Stimulated activated CD8-positive, alpha-beta memory T cell treated with anti-CD3 and anti-CD28 coated beads, Interleukin-2, amount 100 ng/mL, for 48 hours (primary cell): ENCODE data around the gene CASP9.
"Not testable (repeated sequence)": the region's sequence is repeated elsewhere in the genome, so short reads cannot be mapped to it uniquely, and the experiment has no call there.

Experiments
- DNase-seq, 2 donors: peaks; one replicate each; pipeline ENCODE4 v3.0.0-alpha.2; 2020; ENCODE audit warnings: low read depth in 2 of 2

CASP9 gene

GRCh38 chr1:15526021-15526489 is 2.0 kb upstream of the CASP9 start:
- no peak for DNase-seq

GRCh38 chr1:15525050-15526020 is 1.3 kb upstream of the CASP9 start:
- no peak for DNase-seq

DNA sequence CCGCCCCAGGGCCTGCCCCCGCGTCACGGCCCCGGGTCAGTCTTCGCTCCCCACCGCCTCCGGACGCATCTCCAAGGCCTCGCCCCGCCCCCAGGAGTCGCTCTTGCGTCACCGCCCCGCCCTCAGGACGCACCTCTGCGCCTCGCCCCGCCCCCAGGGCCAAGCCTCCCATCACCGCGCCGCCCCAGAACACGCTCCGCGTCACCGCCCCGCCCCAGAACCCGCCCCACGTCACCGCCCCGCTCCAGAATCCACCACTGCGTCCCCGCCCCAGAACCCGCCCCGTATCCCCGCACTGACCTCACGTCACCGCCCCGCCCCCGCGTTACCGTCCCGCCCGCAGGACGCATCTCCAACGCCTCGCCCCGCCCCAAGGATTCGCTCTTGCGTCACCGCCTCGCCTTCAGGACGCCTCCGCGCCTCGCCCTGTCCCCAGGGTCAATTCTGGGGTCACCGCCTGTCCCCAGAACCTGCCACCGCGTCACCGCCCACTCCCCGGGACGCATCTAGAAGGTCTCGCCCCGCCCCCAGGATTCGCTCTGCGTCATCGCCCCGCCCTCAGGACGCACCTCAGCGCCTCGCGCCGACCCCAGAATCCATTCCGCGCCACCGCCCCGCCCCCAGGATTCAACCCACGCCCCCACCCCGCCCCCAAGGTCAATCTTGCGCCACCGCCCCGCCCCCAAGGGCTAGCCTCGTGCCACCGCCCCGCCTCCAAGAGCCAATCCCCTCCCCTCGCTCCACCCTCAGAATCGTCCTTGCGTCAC is 451 bp upstream of the CASP9 start:
- peak; percentile 99 to 100 for DNase-seq

- no peak for DNase-seq
Observed at GRCh38 chr1:15523104-15524020, 653 bp downstream of the CASP9 start.

GRCh38 chr1:15522551-15522950 is 1.5 kb downstream of the CASP9 start:
- no peak for DNase-seq

DNA sequence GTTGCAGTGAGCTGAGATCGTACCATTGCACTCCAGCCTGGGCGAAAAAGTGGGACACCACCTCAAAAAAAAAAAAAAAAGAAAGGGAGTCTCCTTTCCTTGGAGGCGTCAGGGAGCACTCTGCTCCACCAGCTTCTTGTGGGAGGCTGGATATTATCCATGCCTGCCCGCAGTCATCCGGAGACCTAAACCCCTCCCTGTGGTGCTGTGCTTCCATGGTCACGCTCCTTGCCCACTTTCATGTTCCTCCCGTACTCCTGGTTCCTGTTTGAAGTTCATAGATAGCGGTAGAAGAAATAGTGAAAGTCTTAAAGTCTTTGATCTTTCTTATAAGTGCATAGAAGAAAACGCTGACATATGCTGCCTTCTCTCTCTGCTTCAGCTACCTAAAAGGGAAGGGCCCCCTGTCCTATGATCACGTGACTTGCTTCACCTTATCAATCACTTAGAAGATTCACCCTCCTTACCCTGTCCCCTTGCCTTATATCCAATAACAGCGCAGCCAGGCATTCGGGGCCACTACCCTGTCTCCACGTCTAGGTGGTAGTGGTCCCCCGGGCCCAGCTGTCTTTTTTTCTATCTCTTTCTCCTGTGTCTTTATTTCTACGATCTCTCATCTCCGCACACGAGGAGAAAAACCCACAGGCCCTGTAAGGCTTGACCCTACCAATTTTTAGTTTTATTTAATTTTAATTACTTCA is 2.7 kb downstream of the CASP9 start:
- DNase-seq: not testable (repeated sequence)

DNA sequence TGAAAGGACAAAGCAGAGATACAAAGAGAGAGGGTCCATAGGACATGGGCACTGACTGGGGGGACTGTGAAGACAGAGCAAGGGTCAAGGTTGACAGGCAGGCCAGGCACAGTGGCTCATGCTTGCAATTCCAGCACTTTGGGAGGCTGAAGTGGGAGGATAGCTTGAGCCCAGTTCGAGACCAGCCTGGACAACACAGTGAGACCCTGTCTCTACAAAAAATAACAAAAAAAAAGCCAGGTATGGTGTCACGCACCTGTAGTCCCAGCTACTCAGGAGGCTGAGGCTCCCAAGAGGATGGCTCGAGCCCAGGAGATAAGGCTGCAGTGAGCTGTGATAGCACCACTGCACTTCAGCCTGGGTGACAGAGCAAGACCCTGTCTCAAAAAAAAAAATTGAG is 4.4 kb downstream of the CASP9 start:
- DNase-seq: no peak

DNA sequence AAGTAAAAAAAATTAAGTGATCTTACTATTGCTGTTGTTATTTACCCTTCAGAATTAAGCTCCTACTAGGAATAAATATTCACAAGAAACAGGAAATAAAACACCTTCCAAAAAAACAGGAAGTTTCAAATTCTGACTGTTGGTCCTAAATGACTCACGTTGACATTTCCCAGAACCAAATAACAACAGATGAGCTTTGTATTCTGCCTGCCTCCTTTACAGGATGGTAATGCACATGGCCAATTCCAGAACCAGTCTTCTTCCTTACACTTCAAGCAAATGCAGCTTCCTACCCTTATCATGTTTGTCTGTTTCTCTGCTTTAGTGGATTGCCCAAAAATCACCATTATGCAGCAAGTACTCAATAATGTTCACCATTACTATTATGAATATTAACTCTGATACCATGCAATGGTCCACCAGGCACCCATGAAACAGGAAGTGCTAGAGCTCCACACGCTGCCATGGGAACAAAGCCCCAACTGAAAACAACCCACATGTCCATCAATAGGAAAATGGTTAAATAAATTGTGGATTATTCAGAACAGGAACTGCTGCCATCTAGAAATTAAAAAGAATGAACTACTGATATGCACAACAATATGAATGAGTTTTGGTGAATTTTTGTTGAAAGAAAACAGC is 8.9 kb downstream of the CASP9 start:
- no peak for DNase-seq

DNA sequence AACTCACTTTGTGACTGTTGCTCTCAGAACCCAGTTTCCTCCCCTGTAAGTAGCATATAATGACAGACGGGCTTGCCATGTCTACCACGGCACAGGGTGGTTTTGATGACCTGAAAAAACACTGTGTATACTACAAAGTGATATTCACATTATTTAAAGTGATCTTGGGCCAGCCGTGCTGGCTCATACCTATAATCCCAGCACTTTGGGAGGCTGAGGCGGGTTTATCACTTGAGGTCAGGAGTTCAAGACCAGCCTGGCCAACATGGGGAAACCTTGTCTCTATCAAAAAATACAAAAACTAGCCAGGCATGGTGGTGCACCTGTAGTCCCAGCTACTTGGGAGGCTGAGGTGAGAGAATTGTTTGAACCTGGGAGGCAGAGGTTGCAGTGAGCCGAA is 9.5 kb downstream of the CASP9 start:
- not testable (repeated sequence) for DNase-seq

DNA sequence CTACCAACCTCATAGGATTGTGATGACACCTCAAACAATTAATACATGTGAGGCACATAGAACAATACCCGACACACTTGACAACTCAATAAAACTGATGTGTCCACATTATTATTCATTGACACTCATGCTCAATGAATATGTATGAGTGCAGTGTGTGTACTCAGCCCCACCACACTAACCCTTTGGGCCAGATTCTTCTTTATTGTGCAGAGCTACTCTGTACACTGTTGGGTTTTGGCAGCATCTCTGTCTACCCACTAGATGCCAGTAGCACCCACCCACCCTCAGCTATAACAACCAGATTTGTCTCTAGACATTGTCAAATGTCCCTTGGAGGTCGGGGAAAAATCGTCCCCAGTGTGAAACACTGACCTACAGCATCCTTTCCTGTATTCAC is 10.1 kb downstream of the CASP9 start:
- no peak for DNase-seq

GRCh38 chr1:15513192-15513591 is 10.8 kb downstream of the CASP9 start:
- DNase-seq: no peak

DNA sequence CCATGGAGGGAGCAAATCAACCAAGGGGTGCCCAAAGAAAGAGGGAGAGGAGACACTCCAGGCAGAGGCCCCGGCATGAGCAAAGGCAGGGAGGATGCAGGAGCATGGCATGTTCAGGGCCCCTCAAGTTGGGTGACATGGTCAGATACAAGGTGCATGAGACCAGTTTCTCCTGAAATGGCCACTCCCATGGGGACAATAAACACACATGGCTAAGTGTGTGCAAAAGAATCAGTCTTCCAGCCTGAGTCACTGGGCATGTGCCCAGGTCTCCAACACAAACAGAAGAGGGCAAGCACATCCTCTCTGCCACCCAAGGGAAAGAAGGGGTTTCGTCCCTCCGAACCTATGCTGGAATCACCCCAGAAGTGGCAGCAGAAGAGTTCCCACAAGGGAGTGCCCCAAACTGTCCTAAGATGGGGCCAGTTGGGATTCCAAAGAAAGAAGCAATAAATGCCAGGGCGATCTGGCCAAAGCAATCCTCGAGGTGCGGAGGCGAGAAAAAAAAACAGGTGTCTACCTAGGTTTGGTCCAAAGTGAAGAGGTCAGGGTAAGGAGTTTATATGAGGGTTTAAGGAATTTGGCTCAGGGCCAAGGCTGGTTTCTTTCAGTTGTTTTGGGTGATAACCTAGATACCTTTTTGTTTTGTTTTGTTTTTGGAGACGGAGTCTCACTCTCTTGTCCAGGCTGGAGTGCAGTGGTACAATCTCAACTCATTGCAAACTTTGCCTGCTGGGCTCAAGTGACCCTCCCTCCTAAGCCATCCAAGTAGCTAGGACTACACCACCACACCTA is 13.2 kb downstream of the CASP9 start:
- no peak for DNase-seq

GRCh38 chr1:15509586-15509985 is 14.4 kb downstream of the CASP9 start:
- no peak for DNase-seq

DNA sequence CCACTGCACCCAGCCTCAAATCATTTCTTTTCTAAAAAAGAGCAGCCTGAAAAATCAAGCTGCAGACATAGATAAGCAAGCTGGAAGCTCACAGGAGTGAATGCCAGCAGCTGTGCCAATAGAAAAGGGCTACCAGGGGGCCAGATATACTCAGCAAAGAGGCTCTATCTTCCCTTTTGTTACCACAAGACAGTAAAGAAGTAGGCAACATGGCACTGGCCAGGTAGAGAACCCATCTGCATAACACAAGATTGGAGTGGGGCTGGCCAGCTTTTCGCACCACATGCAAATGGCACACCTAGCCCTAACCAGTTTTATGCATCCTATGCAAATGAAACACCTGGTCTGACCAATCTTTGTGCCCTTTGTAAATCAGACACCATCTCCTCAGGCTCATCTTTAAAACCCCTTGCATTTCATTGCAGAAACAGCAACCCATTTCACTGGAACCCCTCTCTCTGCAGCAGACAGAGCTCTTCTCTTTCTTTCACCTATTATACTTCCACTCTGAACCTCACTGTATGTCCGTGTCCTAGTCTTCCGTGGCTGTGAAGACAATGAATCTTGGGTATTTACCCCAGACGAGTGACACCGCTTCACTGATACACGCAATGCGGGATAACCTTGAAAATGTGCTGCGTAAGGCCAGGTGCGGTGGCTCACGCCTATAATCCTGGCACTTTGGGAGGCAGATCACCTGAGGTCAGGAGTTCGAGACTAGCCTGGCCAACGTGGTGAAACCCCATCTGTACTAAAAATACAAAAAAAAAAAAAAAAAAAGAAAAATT is 15.1 kb downstream of the CASP9 start:
- DNase-seq: no peak

DNA sequence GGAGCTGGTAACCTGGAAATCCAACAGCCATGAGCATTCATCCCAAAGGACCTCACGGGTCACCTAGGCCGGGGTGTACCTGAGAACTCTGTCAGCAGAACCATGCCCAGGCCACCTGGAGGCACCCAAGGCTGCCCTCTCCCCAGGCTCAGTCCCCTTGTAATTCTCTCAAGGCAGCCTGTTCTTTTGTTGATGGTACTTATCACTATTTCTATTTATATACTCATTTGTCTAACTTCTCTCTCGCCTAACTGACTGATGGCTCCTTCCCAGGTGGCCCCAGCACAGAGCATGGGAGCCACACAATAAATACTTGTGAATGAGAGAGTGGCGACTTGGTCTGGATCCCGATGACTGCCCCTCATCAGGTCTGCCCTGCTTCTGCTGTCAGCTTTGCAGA is 16.7 kb downstream of the CASP9 start:
- DNase-seq: no peak

GRCh38 chr1:15506831-15507230 is 17.2 kb downstream of the CASP9 start:
- no peak for DNase-seq

GRCh38 chr1:15504436-15504835 is 19.6 kb downstream of the CASP9 start:
- no peak for DNase-seq

GRCh38 chr1:15501208-15502032 is 22.6 kb downstream of the CASP9 start:
- peak; percentile 41 to 49 for DNase-seq
